Suprapubic skin (tissue), 4 donors: ENCODE results near the gene EIF3C. TPM values are rescaled to one million over a fixed set of nuclear protein-coding genes. Genes with fewer than 3 reads are reported as not detected.
"Not testable (repeated sequence)": the region's sequence is repeated elsewhere in the genome, so short reads cannot be mapped to it uniquely, and the experiment has no call there.

Source experiments
- DNase-seq, 2 donors: peaks; one replicate each; pipeline ENCODE4 v3.0.0-alpha.2; 2019; ENCODE audit warnings: low spot score in 2 of 2
- H3K27ac ChIP-seq: fragments of 200-600 bp; sonication (generic); one replicate; pipeline ENCODE4 v1.5.1; 2019
- H3K27me3 ChIP-seq: fragments of 200-600 bp; sonication (generic); one replicate; pipeline ENCODE4 v1.5.1; 2019
- H3K36me3 ChIP-seq: fragments of 200-600 bp; sonication (generic); one replicate; pipeline ENCODE4 v1.5.1; 2019
- H3K4me1 ChIP-seq: fragments of 200-600 bp; sonication (generic); one replicate; pipeline ENCODE4 v1.5.1; 2019
- H3K4me3 ChIP-seq: fragments of 200-600 bp; sonication (generic); one replicate; pipeline ENCODE4 v1.5.1; 2019; ENCODE audit warnings: mild to moderate bottlenecking
- H3K9me3 ChIP-seq: fragments of 200-600 bp; sonication (generic); one replicate; pipeline ENCODE4 v1.5.1; 2019
- WGBS: methylation state at CpG from one replicate; pipeline ENCODE4 v1.1.5; 2018; 5-methylcytosine and 5-hydroxymethylcytosine counted together
- total RNA-seq, 4 donors: library from RNA; depleted of rRNA; stranded (reverse); fragments of >200 nt; gene quantifications; one replicate each; pipeline ENCODE4 v1.1.0, GENCODE V29; 2016

Gene EIF3C, protein sequence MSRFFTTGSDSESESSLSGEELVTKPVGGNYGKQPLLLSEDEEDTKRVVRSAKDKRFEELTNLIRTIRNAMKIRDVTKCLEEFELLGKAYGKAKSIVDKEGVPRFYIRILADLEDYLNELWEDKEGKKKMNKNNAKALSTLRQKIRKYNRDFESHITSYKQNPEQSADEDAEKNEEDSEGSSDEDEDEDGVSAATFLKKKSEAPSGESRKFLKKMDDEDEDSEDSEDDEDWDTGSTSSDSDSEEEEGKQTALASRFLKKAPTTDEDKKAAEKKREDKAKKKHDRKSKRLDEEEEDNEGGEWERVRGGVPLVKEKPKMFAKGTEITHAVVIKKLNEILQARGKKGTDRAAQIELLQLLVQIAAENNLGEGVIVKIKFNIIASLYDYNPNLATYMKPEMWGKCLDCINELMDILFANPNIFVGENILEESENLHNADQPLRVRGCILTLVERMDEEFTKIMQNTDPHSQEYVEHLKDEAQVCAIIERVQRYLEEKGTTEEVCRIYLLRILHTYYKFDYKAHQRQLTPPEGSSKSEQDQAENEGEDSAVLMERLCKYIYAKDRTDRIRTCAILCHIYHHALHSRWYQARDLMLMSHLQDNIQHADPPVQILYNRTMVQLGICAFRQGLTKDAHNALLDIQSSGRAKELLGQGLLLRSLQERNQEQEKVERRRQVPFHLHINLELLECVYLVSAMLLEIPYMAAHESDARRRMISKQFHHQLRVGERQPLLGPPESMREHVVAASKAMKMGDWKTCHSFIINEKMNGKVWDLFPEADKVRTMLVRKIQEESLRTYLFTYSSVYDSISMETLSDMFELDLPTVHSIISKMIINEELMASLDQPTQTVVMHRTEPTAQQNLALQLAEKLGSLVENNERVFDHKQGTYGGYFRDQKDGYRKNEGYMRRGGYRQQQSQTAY
- total RNA-seq, result 100 to 1,000 TPM; 105 to 235 (median 181) TPM

DNA sequence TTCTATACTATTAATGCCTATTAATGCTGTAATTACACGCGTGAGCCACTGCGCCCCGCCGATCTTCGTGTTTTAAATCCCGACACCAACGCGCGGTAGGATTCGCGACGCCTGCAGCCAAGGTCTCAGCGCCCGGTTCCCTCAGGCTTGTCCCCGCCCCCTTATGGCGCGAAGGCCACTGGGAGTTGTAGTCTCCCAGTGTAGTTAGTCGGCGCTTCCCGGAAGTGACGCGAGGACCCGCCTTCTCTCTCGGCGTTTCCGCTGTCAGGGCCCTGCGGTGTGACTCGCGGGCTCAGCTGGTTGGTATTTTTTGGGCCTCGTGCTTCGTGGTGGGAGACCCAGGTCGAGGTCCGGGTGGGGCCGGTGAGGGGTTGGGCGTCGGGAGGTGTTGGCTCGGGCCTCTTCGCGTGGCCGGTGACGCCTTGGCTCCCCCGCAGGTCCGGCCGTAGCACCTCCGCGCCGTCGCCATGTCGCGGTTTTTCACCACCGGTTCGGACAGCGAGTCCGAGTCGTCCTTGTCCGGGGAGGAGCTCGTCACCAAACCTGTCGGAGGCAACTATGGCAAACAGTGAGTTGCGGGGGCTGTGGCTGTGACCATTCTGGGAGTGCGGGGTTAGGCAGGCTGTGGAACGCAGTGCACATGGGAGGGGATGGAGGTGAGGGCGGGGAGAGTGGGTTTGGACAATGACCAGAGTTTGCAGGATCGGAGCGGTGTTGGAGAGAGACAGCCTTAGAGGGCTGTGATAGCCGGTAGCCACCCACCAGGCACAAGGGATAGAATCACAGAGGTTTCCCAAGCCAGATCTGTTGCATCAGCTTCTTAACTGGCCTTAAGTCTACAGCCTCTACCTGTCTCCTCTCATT lies at the start of gene EIF3C:
TSS of gene EIF3C (plus strand) at position 245 of the 864 bp plus-strand sequence. CDS start at position 468, 223 bp downstream.
- WGBS, result no CpG with 5 or more reads among the region's 66 CpGs

DNA sequence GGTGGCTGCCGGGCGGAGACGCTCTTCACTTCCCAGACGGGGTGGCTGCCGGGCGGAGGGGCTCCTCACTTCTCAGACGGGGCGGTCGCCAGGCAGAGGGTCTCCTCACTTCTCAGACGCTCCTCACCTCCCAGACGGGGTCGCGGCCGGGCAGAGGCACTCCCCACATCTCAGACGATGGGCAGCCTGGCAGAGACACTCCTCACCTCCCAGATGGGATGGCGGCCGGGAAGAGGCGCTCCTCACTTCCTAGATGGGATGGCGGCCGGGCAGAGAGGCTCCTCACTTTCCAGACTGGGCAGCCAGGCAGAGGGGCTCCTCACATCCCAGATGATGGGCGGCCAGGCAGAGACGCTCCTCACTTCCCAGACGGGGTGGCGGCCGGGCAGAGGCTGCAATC lies 45.0 kb upstream of the EIF3C start:
- DNase-seq, result peak in 1 of 2 donors; percentile 24
- not testable (repeated sequence) for H3K27ac ChIP-seq, H3K27me3 ChIP-seq, H3K9me3 ChIP-seq, H3K4me3 ChIP-seq, H3K36me3 ChIP-seq, H3K4me1 ChIP-seq
- WGBS, result no CpG with 5 or more reads among the region's 25 CpGs

More for the DNA sequence above, at the start of gene EIF3C:
- not testable (repeated sequence) for DNase-seq, H3K27me3 ChIP-seq, H3K4me1 ChIP-seq, H3K27ac ChIP-seq, H3K36me3 ChIP-seq, H3K9me3 ChIP-seq
- peak within 1 kb of the TSS; percentile 35 for H3K4me3 ChIP-seq

DNA sequence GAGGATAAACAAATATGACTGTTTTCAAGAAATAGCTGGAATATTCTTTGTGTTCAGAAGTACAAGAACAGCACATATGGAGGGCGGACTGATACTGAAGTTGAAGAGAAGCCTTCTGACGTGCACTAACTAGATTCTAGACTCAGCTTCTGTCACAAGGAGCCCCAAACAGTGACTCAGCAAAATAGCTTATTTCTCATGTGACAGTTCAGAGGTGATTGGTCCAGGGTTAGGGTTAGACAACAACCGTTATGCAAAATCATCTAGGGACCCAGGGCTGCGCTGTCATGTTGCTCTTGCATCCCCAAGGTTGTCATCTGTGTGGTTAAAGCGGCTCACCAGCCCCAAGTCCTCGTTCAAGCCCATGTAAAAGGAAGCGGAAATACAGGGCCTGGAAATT lies 43.8 kb upstream of the EIF3C start:
- DNase-seq, H3K4me1 ChIP-seq, H3K4me3 ChIP-seq, H3K9me3 ChIP-seq, H3K27me3 ChIP-seq, H3K36me3 ChIP-seq, H3K27ac ChIP-seq: not testable (repeated sequence)
- no CpG with 5 or more reads among the region's 7 CpGs for WGBS

DNA sequence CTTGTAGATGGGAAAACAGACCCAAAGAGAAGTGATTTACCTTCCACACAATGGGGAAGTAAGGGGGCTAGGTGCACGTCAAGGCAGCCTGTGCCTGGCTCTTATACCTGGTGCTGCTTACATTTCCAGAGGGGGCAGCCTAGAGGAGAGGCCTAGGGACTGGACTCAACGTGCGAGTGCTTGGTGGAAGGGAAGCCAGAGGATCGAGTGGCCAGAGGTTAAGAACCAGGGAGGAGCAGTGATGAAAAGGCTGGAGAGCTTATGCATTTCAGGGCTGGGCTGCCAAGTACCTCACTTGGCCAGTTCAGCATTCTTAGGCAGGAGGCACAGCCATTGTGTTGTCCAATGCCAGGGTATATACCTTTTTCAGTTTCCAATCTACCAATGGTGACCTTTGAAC lies 43.1 kb upstream of the EIF3C start:
- not testable (repeated sequence) for H3K36me3 ChIP-seq, H3K4me3 ChIP-seq, DNase-seq, H3K27ac ChIP-seq, H3K27me3 ChIP-seq, H3K4me1 ChIP-seq, H3K9me3 ChIP-seq
- WGBS, result no CpG with 5 or more reads among the region's 4 CpGs

DNA sequence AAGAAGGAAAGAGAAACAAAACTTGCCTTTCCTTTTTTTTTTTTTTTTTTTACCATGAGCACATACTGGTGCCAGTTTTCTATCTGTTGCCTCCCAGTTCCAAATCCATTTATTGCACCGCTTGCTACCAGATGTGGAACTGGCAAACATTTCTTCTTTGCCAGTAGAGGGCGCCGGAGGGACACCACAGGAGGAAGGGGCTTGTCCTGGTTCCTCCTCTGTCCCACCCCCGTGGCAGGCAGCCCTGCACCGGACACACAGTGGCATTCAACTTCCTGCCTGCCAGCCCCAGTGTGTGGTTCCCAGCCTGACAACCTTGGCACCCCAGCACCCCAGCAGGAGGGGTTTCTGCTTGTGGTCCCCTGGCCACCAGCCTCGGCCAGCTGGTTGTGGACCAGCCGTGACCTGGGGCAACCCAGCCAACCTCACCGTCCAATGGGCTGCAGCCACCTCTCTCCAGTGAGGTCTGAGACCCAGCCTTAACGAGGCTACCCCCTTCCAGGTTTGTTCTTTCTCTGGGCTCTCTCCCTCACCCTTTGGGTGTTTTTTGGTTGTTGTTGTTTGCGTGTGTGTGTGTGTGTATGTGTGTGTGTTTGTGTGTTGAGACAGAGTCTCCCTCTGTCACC lies 22.8 kb upstream of the EIF3C start:
- H3K9me3 ChIP-seq, DNase-seq, H3K27ac ChIP-seq, H3K36me3 ChIP-seq, H3K27me3 ChIP-seq, H3K4me1 ChIP-seq, H3K4me3 ChIP-seq: not testable (repeated sequence)
- no CpG with 5 or more reads among the region's 10 CpGs for WGBS

DNA sequence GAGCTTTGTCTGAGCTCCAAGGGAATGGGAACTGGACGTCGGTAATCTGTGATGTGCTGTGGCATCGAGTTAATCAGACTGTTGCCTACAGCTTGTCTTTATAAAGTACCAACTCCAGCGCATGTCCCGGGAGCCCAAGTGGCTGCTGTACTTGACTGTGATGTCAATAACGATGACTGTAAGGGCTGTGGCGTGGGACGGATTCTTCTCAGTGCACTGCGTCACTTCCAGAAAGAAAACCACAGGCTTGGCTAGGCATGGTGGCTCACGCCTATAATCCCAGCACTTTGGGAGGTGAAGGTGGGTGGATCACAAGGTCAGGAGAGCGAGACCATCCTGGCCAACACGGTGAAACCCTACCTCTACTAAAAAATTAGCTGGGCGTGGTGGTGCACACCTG lies 21.8 kb upstream of the EIF3C start:
- not testable (repeated sequence) for DNase-seq, H3K27ac ChIP-seq, H3K4me1 ChIP-seq, H3K9me3 ChIP-seq, H3K36me3 ChIP-seq, H3K4me3 ChIP-seq, H3K27me3 ChIP-seq
- no CpG with 5 or more reads among the region's 13 CpGs for WGBS

DNA sequence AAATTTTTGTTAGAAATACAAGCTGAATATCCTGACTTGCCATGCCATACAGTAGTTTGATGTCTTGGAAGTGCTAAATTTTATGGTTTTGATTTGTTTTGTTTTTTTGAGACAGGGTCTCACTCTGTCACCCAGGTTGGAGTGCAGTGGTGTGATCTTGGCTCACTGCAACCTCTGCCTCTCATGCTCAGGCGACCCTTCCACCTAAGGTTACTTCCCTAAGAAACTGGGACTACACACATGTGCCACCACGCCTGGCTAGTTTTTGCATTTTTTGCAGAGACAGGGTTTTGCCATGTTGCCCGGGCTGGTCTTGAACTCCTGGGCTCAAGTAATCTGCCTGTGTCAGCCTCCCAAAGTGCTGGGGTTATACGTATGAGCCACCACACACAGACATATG lies 19.5 kb upstream of the EIF3C start:
- DNase-seq, H3K4me3 ChIP-seq, H3K4me1 ChIP-seq, H3K9me3 ChIP-seq, H3K27me3 ChIP-seq, H3K27ac ChIP-seq, H3K36me3 ChIP-seq: not testable (repeated sequence)
- 83% methylated on average over 1 of the region's 4 CpGs for WGBS

DNA sequence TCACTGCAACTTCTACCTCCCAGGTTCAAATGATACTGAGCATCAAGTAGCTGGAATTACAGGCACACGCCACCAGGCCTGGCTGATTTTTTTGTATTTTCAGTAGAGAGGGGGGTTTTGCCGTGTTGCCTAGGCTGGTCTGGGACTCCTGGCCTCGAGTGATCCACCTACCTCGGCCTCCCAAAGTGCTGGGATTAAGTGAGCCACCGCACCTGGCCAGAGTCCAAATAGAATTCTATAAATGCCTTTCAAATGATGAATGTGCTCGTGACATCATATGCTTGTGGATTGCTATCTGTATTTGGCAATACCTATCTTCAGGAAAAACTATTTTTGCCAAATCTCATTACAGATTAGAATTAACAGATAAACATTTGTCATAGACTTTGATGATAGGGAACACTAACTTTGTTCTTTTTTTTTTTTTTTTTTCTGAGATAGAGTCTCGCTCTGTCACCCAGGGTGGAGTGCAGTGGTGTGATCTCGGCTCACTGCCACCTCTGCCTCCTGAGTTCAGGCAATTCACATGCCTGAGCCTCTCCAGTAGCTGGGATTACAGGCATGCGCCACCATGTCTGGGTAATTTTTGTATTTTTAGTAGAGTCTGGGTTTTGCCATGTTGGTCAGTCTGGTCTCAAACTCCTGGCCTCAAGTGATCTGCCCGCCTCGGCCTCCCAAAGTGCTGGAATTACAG lies 17.9 kb upstream of the EIF3C start:
- not testable (repeated sequence) for H3K27ac ChIP-seq, H3K36me3 ChIP-seq, H3K27me3 ChIP-seq, H3K9me3 ChIP-seq, H3K4me1 ChIP-seq, DNase-seq, H3K4me3 ChIP-seq
- WGBS, result no CpG with 5 or more reads among the region's 11 CpGs

DNA sequence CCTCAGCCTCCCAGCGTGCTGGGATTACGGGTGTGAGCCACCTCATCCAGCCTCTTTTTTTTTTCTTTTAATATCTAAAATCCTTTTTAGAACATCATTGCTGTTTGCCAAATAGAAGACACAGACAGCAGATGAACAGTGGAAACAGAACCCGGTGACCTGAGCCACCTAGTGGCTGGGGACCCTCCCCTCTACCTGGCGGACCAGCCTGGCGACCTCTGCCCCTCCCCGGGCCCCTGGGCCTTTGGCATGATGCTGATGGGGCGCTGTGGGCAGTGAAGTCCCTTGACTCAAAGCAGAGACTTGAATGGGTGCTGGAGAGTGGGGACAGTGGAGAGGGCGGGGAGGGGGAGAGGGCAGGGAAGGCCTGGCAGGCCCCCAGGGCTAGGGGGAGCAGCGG lies 11.5 kb upstream of the EIF3C start:
- DNase-seq, H3K27me3 ChIP-seq, H3K27ac ChIP-seq, H3K4me1 ChIP-seq, H3K4me3 ChIP-seq, H3K36me3 ChIP-seq, H3K9me3 ChIP-seq: not testable (repeated sequence)
- no CpG with 5 or more reads among the region's 9 CpGs for WGBS

DNA sequence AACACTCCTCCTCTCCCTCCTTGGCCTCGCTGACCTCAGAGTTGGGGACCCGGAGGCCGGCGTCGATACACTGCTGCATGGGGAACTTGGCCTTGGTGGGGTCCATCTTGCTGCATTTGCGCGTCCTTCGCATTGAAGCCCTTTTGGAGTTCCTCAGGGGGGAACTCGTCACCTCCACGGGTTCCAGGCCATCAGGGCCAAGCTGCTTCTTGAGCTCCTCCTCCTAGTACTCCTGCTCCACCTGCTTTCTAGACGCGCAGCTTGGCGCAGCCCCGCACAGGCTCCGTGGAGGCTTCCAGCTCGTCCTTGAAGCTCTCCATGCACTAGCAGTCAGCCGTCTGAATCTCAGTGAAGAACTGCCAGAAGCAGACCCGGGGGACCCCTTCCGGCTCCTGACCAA lies 10.9 kb upstream of the EIF3C start:
- not testable (repeated sequence) for H3K27ac ChIP-seq, H3K4me1 ChIP-seq, H3K4me3 ChIP-seq, H3K27me3 ChIP-seq, H3K9me3 ChIP-seq, DNase-seq, H3K36me3 ChIP-seq
- no CpG with 5 or more reads among the region's 19 CpGs for WGBS

DNA sequence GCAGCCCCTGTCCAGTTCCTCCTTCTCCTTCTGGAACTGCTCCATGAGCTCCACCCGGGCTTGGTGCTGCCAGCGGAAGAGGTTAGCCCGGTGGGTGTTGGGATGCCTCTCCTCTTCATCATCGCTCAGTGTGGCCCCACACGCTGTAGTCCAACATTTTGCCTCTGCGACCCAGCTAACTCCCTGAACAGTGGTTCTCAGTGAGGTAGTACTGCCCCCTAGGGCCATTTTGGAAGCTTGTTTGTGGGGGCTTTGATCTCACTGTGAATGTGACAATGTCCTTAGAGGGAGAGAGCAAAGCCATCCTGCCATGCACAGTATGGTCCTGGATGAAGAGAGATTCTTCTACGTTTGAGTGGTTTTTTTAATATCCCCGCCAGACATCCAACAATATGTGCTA lies 9.9 kb upstream of the EIF3C start:
- H3K27ac ChIP-seq, DNase-seq, H3K4me1 ChIP-seq, H3K4me3 ChIP-seq, H3K9me3 ChIP-seq, H3K36me3 ChIP-seq, H3K27me3 ChIP-seq: not testable (repeated sequence)
- WGBS, result no CpG with 5 or more reads among the region's 8 CpGs

DNA sequence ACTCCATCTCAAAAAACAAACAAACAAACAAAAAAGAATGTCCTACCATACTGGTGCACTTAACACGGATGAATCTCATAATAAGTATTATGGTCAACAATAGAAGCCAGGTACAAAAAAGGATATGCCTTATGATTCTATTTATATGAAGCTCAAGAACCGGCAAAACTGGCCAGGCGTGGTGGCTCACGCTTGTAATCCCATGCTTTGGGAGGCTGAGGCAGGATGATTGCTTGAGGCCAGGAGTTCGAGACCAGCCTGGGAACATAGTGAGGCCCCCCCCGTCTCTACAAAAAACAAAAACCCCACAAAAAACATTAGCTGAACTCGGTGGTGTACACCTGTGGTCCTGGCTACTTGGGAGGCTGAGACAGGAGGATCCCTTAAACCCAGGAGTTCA lies 7.0 kb upstream of the EIF3C start:
- no CpG with 5 or more reads among the region's 7 CpGs for WGBS
- H3K27me3 ChIP-seq, DNase-seq: not testable (repeated sequence)

More for the DNA sequence above, 7.0 kb upstream of the EIF3C start:
- H3K4me1 ChIP-seq, H3K4me3 ChIP-seq, H3K36me3 ChIP-seq, H3K9me3 ChIP-seq, H3K27ac ChIP-seq: not testable (repeated sequence)
